GM12872 (cell line): ENCODE results near the gene PPAT.

ENCODE experiments used
- TF ChIP-seq, protein P1 (sequence below): IDR thresholded peaks from 3 replicates; pipeline ENCODE4 v1.5.1; 2011; ENCODE audit warnings: low read depth, mild to moderate bottlenecking, low read length, moderate library complexity; ENCODE audit not compliant: insufficient read depth

Gene PPAT

DNA sequence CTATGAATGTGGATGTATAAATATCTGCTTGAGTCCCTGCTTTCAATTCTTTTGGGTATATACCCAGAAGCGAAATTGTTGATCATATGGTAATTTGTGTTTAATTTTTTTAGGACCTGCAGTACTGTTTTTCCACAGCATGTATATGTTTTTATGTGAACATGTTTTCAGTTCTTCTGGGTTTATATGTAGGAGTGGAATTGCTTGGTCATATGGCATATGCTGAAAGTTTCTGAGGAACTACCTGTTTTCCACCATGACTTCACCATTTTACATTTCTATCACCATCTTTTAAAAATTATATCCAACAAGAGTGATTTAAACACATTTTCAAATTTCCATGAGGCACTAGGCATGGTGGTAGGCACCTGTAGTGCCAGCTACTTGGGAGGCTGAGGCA lies 8.2 kb downstream of the PPAT start:
- TF ChIP-seq, protein P1, sequence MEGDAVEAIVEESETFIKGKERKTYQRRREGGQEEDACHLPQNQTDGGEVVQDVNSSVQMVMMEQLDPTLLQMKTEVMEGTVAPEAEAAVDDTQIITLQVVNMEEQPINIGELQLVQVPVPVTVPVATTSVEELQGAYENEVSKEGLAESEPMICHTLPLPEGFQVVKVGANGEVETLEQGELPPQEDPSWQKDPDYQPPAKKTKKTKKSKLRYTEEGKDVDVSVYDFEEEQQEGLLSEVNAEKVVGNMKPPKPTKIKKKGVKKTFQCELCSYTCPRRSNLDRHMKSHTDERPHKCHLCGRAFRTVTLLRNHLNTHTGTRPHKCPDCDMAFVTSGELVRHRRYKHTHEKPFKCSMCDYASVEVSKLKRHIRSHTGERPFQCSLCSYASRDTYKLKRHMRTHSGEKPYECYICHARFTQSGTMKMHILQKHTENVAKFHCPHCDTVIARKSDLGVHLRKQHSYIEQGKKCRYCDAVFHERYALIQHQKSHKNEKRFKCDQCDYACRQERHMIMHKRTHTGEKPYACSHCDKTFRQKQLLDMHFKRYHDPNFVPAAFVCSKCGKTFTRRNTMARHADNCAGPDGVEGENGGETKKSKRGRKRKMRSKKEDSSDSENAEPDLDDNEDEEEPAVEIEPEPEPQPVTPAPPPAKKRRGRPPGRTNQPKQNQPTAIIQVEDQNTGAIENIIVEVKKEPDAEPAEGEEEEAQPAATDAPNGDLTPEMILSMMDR = no peak

DNA sequence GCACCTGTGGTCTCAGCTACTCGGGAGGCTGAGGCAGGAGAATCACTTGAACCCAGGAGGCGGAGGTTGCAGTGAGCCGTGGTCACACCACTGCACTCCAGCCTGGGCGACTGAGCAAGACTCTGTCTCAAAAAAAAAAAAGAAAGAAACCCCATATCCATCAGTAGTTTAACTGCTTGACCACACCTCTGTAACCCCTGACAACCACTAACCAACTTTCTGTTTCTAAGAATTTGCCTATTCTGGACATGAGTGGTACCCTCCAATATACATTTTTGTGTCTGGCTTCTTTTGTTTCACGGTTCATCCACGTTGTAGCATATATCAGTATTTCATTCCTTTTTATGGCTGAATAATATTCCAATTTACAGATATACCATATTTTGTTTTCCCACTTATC lies 9.1 kb downstream of the PPAT start:
- TF ChIP-seq, protein P1 = no peak

DNA sequence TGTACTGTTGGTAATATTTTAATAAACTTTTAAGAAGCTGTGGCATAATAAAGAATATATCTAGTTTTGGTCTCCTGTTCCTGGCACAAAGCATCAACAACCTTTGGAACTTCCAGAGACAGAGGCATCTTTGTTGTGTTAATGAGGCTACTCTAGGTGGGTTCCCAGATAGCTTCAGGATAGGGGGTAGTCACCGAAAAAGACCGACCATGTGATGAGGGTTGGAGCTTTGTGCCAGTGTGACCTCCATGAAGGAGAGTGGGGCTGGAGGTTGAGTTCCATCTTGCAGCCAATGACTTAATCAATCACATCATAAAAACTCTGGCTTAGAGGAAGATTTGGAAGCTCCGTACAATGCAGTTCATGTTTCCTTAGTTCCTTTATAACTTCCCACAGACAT lies 9.9 kb downstream of the PPAT start:
- TF ChIP-seq, protein P1 = no peak

DNA sequence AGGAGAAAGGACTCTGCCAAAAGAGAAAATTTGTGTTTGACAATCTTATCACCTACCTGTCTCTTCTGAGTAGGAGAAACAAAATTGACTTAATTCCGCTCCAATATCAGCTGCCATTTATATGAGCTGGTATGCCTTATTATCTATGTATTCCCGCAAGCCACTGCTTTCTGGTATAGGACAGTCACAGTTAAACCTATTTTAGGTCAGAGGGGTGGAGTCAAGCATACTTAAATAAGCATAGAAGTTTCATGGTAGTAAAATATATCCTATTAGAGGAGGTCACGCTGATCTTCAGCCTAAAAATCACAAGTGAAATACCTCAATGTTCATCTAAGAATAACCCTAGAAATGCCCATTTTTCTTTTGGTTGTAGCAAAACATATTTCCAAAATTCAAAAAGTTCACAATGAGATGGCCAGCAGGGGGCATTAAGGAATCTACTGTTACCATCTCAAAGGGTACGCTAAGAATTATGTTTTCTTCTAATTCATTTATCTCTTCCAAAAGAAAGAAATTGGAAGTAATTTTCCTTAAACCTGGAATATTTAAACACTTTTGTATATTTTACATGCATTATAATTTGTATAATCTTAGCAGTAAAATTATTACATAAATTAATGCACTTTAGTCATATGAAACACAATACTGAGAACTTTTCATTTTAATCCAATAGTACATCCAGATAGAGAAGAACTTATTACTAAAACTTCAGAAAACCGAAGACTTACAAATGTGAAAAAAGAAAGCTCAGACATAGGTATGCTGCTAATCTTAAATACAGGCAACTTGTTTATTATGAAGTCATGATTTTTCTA lies 10.5 kb downstream of the PPAT start:
- TF ChIP-seq, protein P1 = peak; percentile 49; the same call in 2 of the 3 replicates

DNA sequence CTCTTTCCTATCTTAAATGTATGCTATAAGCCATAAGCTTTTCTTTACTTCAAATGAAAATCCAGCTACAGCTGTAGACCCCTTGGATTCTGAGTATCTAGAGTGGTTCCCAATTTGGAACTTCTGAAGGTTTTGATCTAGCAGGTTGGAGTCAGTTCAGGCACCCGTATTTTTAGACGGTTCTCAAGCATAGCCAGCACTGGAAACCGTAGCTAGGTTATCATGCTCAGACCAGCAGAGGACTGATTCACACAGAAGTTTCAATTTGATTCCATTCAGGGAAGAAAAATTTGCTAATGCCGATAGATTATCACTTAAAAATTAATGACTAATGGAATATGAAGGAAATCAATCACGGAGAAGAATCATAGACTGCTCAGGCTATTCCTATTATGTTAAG lies 11.2 kb downstream of the PPAT start:
- TF ChIP-seq, protein P1 = no peak

DNA sequence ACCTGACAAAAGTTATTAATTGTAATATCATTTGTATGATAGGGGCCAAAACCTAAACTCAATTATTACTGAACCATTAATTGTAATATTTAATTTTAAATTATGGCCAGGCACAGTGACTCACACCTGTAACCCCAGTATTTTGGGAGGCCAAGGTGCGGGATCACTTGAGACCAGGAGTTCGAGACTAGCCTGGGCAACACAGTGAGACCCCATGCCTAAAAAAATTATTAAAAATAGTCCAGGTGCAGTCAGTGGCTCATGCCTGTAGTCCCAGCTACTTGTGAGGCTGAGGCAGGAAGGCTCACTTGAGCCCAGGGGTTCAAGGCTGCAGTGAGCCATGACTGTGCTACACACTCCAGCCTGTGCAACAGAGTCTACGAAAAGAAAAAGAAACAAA lies 18.0 kb downstream of the PPAT start:
- TF ChIP-seq, protein P1 = no peak

DNA sequence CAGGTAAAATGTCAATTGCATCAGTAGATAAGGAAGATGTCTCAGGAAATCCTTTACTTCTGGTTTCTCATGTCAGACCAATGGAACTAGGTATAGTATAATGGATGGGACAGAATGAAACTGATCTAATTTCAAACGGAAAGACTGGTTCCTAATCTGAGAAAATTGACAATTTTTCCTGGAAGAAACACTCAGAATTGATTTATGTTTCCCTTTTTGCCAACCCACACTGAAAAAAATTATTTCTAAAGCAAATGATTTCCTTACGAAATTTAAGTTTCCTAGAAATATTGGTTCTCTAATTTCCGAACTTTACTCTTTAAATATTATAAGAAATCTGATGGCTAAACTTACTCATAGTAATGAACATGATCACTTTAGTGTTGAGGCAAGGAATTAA lies 19.1 kb downstream of the PPAT start:
- TF ChIP-seq, protein P1 = no peak
